GM18870 (cell line): ENCODE data around the gene CAMK1D.
"Not testable (repeated sequence)": the region's sequence is repeated elsewhere in the genome, so short reads cannot be mapped to it uniquely, and the experiment has no call there.

Source experiments
- ATAC-seq: cut with Tn5 transposase; IDR thresholded peaks from one replicate; pipeline ENCODE4 v1.9.1; 2021; ENCODE audit warnings: moderate library complexity; ENCODE audit not compliant: unreplicated experiment

Gene CAMK1D

DNA sequence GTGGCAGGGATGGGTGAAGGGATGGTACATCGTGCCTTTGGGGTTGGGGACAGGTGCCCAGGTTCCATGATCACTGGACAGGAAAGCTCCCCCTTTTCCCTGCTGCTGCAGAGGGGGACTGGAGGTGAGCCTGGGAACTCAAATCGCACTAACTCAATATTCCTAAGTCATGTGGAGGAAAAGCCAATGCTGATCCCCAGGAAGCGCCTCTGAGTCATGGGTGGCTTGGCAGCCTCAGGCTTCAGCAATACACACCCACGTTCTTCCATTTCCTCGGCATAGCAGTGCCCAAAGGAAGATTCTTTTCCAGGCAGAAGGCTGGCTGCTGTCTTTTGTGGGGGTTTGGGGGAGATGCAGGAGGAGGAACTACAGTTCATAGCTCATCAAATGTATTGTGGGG is 486.4 kb downstream of the CAMK1D start:
- ATAC-seq, result no peak

DNA sequence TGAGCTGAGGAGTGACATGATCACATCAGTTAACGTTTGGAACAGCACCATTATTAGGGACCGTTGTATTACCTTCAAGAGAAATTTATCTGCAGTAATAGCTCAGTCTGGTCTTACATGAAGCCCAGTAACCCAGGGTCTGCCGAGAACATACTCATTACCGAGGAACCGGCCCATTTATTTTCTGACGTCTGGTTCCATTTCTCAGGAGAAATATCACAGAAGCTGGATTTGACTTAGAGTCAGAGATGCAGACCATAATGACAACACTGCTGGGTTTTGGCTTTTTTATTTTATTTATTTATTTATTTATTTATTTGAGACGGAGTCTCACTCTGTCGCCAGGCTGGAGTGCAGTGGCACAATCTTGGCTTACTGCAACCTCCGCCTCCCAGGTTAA is 489.0 kb downstream of the CAMK1D start:
- ATAC-seq, result no peak

DNA sequence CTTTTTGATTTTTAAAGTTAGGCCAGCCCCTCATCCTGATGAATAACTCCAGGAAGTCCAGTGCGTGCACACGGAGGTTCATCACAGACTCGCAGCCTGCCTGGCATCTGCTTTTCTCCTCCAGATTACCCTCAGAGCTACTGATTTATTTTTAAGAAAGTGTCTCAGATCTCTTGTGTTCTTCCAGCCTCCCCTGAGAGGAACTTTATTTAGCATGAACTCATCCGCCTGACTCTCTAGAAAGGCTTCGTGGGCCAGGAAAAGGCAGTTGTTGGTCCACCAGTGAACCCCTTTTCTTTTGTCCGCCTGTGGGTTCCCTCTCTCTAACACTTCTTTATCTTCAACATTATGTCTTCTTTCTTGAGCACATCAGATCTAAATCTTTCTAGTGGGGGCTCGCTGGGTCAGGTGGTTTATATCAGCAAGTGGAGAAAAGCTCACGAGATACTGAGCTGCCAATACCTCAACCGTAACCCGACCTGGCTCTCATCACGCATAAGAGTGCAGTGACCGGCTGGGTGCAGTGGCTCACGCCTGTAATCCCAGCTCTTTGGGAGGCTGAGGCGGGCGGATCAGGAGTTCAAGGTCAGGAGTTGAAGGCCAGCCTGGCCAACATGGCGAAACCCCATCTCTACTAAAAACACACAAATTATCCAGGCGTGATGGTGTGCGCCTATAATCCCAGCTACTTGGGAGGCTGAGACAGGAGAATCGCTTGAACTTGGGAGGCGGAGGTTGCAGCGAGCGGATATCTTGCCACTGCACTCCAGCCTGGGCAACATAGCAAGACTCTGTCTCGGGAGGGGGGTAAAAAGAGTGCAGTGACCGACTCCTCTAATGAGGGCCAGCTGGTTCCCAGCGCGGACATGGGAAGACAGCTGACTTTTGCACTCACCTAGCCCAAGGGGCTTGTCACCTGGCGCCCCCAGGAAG is 489.9 kb downstream of the CAMK1D start:
- no peak for ATAC-seq

- ATAC-seq, result no peak
Observed at GRCh38 chr10:12839941-12840611, 490.7 kb downstream of the CAMK1D start.

- ATAC-seq, result no peak
Observed at GRCh38 chr10:12841426-12841825, 492.1 kb downstream of the CAMK1D start.

GRCh38 chr10:12841826-12842225 is 492.5 kb downstream of the CAMK1D start:
- ATAC-seq, result no peak

- ATAC-seq, result no peak
Observed at GRCh38 chr10:12842310-12842709, 493.0 kb downstream of the CAMK1D start.

DNA sequence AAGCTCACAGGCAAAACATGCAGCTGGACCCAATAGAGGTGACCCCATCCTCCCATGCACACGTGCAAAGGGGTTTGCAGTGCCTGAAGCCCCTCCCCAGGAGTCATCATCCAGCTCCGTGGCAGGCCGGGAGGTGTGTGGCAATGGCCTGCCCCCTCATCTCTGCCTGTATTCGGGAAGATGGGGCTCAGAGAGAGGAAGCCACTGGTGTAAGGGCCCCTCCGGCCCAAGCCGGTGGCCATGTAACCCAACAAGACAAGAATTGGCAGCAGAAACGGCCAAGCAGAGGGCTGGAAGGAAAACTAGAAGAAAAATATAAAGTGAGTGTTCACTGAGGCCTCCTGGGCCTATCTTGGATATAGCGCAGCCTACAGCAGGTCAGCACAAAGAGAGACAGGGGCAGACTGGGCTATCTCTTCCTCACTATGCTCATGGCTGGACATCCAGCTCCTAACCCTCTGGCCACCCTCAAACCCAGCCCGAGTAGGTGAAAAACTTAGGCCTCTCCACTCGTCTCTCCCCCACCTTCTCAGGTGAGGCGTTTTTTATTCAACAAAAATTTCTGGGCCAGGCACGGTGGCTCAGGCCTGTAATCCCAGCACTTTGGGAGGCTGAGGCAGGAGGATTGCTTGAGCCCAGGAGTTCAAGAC is 494.1 kb downstream of the CAMK1D start:
- ATAC-seq, result no peak

DNA sequence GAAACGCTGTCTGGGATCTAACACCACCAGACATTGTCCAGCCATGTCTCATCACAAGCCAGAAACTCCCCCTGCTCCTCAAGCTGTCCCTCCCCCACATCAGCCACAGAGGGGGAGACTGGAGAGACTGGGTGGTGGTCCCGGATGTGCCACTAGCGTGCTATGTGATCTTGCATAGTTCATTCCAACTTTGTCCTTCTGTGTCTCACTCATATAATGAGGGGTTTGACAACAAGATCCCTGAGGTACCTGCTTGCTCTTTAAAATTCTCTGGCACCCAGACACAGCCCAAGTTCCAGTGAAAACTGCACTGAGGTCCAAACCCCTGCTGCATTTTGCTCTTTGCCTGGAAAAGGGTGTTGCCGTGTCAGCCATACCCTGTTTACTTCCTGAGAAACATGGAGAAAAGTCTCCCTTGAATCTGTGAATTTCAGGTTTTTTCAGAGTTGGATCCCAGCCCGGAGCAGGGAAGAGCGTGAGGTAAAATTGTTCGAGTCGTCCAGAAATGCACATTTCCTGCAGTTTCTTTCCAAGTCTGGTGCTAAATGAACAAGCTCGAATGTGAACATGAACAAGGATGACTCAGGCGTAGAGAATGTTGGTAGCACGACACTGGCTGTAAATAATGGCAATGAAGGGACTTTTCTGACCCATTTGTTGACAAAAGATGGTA is 495.6 kb downstream of the CAMK1D start:
- ATAC-seq, result no peak

DNA sequence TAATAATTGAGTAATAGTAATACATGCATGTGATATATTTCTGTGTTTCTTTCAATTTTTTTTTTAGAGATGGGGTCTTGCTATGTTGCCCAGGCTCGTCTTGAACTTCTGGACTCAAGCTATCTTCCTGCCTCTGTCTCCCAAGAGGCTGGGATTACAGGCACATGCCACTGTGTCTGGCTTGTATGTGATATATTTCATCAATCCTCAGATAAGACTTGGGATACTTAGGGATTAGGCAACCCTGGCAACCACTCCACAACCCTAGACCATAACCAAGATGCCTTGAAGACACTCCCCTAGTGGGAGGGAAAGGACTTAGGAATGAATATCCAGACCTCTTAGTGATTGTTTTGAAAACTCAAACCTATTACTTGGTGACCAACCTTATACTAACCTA is 497.4 kb downstream of the CAMK1D start:
- ATAC-seq, result no peak

- ATAC-seq, result no peak
Observed at GRCh38 chr10:12847361-12847975, 498.1 kb downstream of the CAMK1D start.

DNA sequence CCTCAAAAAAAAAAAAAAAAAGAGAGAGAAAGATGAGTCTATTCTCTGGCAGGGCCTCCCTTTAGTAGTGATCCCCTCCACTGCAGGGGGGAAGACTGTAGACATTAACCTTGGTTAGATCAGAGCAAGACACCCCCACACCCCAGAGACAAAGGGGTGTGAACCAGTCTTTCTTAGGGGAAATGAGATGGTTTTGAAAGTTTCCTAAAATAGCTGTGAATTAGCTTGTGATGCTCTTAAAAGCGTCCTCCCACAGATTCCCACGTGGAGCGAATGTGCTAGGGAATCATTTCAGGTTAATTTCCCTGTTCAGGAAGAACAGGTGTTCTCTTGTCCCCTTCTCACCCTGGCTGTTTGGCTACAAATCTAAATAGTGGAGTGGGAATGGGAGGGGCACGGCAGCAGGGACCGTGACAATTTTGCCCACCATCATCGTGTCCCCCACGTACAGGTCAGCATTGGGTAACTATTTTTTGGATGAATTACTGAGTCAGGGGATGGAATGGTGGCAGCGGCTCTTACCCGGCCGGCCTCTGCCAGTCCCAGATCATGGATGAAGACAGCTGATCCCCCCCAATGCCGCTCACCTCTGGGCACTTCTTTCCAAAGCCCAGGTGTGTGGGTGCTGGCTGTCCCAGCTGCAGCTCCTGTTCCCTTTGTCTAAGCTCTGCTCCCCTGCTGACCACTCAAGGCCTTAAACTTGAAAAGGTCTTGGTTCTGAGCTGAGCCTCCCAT is 499.3 kb downstream of the CAMK1D start:
- no peak for ATAC-seq

GRCh38 chr10:12849319-12850181 is 500.2 kb downstream of the CAMK1D start:
- ATAC-seq, result no peak

DNA sequence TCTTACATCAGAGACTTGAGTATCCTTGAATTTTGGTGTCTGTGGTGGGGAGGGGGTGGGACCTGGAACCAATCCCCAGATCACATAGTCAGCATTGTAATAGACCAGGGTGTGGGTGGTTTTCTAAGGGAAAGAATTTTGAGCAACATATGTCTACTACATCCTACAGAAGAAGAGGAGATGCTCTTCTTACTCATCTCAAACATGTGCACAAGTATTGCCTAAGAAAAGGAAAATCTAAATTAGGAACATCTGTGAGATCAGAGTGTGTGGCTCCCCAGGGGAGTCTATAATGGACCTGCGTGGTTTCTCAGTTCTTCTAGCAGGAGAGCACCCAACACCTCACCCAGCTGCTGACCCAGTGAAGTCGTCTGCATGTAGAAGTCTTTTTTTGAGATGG is 503.3 kb downstream of the CAMK1D start:
- ATAC-seq, result no peak

- no peak for ATAC-seq
Observed at GRCh38 chr10:12854988-12855387, 505.6 kb downstream of the CAMK1D start.

DNA sequence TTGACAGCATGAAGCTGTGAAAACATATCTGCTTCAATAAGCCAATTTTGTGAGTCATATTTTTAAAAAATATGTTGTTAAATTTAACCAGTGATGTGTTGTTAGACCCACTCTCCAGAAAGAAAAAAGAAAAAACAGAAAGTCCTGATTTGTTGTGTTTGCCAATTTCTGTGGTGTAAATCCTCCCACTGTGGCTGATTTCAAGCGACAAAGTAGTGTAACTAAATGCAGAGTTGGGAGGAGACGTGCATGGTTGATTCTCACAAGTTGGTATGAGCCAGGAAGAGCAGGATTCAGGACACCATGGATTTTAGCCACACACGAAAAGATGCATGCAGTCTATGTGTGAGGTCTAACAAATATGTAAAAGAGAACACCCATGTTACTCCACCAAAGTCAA is 513.1 kb downstream of the CAMK1D start:
- ATAC-seq, result no peak

GRCh38 chr10:12865515-12865914 is 516.2 kb downstream of the CAMK1D start:
- not testable (repeated sequence) for ATAC-seq

DNA sequence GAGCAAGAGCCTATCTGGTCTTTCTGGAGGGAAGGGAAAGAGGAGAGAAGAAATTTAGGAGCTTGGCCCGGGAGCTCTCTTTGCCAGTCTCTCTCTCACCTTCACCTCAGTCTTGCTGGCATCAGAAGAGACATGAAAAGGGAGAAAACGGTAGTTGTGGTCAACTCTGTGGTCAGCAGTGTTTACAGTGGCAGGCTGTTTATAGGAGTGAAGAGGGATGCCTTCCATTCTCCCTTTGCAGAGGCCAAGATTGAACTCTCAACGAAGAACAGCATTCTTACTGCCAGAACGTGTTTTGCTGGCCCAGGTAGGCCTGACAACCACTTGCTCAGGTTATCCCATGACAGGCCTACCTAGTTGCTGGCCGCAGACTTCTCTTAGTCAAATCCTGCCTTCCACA is 518.9 kb downstream of the CAMK1D start:
- no peak for ATAC-seq

DNA sequence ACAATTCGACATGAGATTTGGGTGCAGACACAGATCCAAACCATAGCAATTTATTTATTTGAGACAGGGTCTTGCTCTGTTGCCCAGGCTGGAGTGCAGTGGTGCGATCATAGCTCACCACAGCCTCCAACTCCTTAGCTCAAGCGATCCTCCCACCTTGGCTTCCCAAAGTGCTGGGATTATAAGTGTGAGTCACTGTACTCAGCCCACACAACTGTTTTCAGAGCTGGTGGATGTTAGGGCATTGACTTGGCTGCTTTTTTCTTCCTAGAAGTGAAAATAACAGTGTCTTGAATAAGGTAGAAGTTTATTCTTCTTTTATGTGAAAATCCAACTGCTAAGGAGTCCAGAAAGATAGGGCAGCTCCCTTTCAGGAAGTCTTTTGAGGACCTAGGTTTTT is 520.1 kb downstream of the CAMK1D start:
- no peak for ATAC-seq
